CD8-positive, alpha-beta memory T cell (primary cell): ENCODE measurements around the gene ACSBG1. TPM values are rescaled to one million over a fixed set of nuclear protein-coding genes. Genes with fewer than 3 reads are reported as not detected.

Source experiments
- CTCF ChIA-PET: fragments of 350-600 bp; sonication (Branson Sonifier 250); formaldehyde crosslinking; loops from one replicate; lab custom pipeline; 2021; ENCODE audit warnings: antibody characterized with exemption; lab: Charles Lee
- POLR2A ChIA-PET: fragments of 350-600 bp; sonication (Branson Sonifier 250); formaldehyde crosslinking; loops from one replicate; lab custom pipeline; 2021; ENCODE audit warnings: antibody characterized with exemption; lab: Charles Lee
- DNase-seq, 5 donors: peaks; one replicate each; pipeline versions ENCODE4 v3.0.0 to v3.0.0-alpha.2; 2020 to 2022; ENCODE audit warnings: mixed read lengths in 1 of 5
- H3K27ac ChIP-seq: one replicate; pipeline ENCODE4 v1.7.0; 2013; ENCODE audit warnings: low read depth, mild to moderate bottlenecking, low read length, moderate library complexity
- H3K27me3 ChIP-seq: 2 replicates; pipeline ENCODE4 v1.7.0; 2013; ENCODE audit warnings: low read length, mild to moderate bottlenecking; ENCODE audit not compliant: insufficient read depth, poor library complexity, severe bottlenecking
- H3K36me3 ChIP-seq: 2 replicates; pipeline ENCODE4 v1.7.0; 2013; ENCODE audit warnings: mild to moderate bottlenecking, low read length, moderate library complexity; ENCODE audit not compliant: insufficient read depth
- H3K4me1 ChIP-seq: 2 replicates; pipeline ENCODE4 v1.7.0; 2013; ENCODE audit warnings: mild to moderate bottlenecking, low read length, moderate library complexity; ENCODE audit not compliant: insufficient read depth
- H3K4me3 ChIP-seq: 2 replicates; pipeline ENCODE4 v1.7.0; 2013; ENCODE audit warnings: mild to moderate bottlenecking, low read length
- H3K9me3 ChIP-seq: 2 replicates; pipeline ENCODE4 v1.7.0; 2013; ENCODE audit warnings: mild to moderate bottlenecking, low read length
- H3K27ac Mint-ChIP-seq, 8 donors: one replicate each; pipeline ENCODE4 v1.8.0; 2020 to 2021; ENCODE audit warnings: mixed read lengths in 8 of 8, mild to moderate bottlenecking in 6 of 8, inconsistent platforms in 3 of 8, moderate library complexity in 3 of 8
- H3K27me3 Mint-ChIP-seq, 2 donors: one replicate each; pipeline ENCODE4 v1.8.0; 2020 to 2021; ENCODE audit warnings: mixed read lengths in 2 of 2, mild to moderate bottlenecking in 1 of 2, moderate library complexity in 1 of 2
- H3K36me3 Mint-ChIP-seq, 3 donors: one replicate each; pipeline ENCODE4 v1.8.0; 2020 to 2021; ENCODE audit warnings: mixed read lengths in 3 of 3, inconsistent platforms in 1 of 3, mild to moderate bottlenecking in 1 of 3
- H3K4me1 Mint-ChIP-seq, 3 donors: one replicate each; pipeline ENCODE4 v1.8.0; 2020 to 2021; ENCODE audit warnings: mixed read lengths in 3 of 3, inconsistent platforms in 1 of 3, mild to moderate bottlenecking in 1 of 3
- H3K4me3 Mint-ChIP-seq, 7 donors: one replicate each; pipeline ENCODE4 v1.8.0; 2020 to 2021; ENCODE audit warnings: mixed read lengths in 7 of 7, mild to moderate bottlenecking in 6 of 7, moderate library complexity in 4 of 7, inconsistent platforms in 2 of 7
- H3K9me3 Mint-ChIP-seq, 5 donors: one replicate each; pipeline ENCODE4 v1.8.0; 2020 to 2022; ENCODE audit warnings: mixed read lengths in 5 of 5, mild to moderate bottlenecking in 3 of 5, moderate library complexity in 2 of 5, inconsistent platforms in 1 of 5
- polyA plus RNA-seq: library from polyadenylated mRNA; unstranded; fragments of 300-500 nt; fragmentation: Illumina TruSeq; gene quantifications from one replicate; pipeline ENCODE4 v1.2.3, GENCODE V29; 2021
- total RNA-seq, 2 experiments: library from RNA; stranded (reverse); gene quantifications; one replicate each; pipeline ENCODE4 v1.2.3, GENCODE V29; 2021

The ACSBG1 gene
- total and polyA plus RNA-seq, 3 experiments from 2014 or later, result 0.06 TPM; not detected in 2

DNA sequence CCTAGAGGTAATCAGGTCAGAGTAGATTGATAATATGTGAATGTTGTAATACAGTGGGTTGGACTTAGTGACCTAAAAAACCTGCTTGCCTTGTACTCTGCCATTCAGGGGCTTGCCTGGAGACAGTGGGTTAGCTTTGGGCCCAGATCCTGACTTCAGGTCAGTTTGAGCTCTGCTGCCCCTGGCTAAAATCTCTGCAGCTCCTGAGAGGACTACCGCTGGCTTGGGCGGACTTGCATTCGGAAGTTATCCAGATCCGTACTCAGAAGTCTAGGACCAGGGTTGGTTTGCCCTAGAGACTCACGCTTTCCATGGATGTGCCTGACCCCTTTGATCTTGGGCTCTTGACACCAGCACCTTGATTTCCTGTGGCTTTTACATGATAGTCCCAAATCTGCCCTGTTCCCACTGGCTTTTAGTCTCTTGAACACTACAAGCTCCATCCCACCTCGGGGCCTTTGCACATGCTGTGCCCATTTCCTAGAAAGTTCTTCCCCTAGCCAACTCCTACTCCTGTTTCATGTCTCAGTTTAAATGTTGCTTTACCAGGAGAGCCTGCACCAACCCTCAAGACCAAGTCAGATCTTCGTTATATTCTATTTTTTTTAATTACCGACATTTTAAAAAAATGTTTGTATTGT, 5.9 kb downstream of the ACSBG1 start:
- Mint-ChIP-seq H3K4me3 (no peak overlapping the region), H3K36me3 (no peaks in the 10 kb centered on the region), H3K27me3 (peaks cover 0 to 2% of the 10 kb centered on the region in 2 donors), H3K4me1 (peaks cover 8 to 19% (median 16%) of the 10 kb centered on the region in 3 donors), H3K27ac (no peak overlapping the region), H3K9me3 (no peaks in the 10 kb centered on the region)
- Histone ChIP-seq H3K36me3 (no peaks in the 10 kb centered on the region), H3K4me1 (peaks cover 7% of the 10 kb centered on the region), H3K27me3 (no peaks in the 10 kb centered on the region), H3K27ac (no peak overlapping the region), H3K9me3 (no peaks in the 10 kb centered on the region), H3K4me3 (no peak overlapping the region)
- CTCF ChIA-PET, result interaction anchor here (0.8 to 1.9 kb wide), 2 partner anchors 13 to 270 kb away, joined by 3 to 4 read pairs; no protein-coding TSS in a partner anchor
- POLR2A ChIA-PET, result no interaction called here
- no peak for DNase-seq

DNA sequence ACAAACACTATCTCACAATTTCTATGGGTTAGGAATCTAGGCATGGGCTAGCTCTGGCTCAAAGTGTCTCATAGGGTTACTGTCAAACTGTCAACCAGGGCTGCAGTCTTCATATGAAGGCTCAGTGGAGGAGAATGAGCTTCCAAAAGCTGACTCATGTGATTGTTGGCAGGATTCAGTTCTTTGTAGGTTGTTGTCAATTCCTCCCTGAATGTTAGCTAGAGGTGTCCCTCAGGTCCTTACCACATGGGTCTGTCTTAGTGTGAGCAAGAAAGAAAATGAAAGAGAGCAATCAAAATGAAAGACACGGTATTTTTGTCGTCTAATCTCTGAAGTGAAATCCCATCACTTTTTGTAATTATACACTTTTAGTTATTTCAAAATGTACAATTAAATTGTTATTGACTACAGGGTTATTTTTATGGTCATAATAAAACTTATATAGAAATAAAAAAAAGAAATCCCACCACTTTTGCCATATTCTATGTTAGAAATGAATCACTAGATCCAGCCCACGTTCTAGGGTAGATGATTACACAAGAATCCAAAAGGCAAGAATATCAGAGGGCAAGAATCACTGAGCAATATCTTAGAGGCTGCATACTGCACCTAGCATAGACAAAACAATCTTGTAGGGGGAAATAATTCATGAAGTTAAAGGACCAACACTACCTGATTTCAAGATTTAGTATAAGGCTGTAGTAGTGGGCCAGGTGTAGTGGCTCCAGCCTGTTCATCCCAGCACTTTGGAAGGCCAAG, 8.4 kb downstream of the ACSBG1 start:
- ChIA-PET POLR2A (interaction anchor here (0.6 kb wide), 1 partner anchor 9 kb away, joined by 3 read pairs; no protein-coding TSS in a partner anchor), CTCF (interaction anchor here (1.1 to 1.6 kb wide), 3 partner anchors 14 to 95 kb away, joined by 3 read pairs; partner anchors contain the start of gene CIB2)
- no peaks in the 10 kb centered on the region for H3K9me3 ChIP-seq
- Mint-ChIP-seq H3K4me3 (peak overlapping the region in 4 of 7 donors; percentile 21 to 52 (median 36)), H3K27ac (peak overlapping the region in 4 of 8 donors; percentile 38 to 68 (median 50)), H3K4me1 (peaks cover 14 to 27% (median 23%) of the 10 kb centered on the region in 3 donors), H3K36me3 (no peaks in the 10 kb centered on the region), H3K27me3 (no peaks in the 10 kb centered on the region), H3K9me3 (no peaks in the 10 kb centered on the region)
- H3K36me3 ChIP-seq, result no peaks in the 10 kb centered on the region
- peaks cover 9% of the 10 kb centered on the region for H3K4me1 ChIP-seq
- H3K27me3 ChIP-seq, result no peaks in the 10 kb centered on the region
- DNase-seq, result no peak
- H3K4me3 ChIP-seq, result no peak overlapping the region
- no peak overlapping the region for H3K27ac ChIP-seq

DNA sequence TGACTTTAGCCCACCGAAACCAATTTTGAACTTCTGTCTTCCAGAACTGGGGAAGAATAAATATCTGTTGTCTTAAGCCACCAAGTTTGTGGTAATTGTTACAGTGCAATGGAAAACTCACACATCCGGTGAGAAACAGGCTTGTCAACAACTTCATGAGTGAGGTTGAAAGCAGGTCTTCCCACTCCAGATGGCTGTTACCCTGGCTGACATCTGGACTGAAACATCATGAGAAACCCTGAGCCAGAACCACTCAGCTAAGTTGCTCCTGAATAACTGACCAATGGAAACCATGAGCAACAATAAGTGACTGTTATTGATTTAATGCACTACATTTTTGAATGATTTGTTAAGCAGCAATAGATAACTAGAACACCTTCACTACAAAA, 10.3 kb downstream of the ACSBG1 start:
- ChIA-PET CTCF (interaction anchor here (0.8 to 2.2 kb wide), 3 partner anchors 17 to 116 kb away, joined by 3 to 10 read pairs (median 3); no protein-coding TSS in a partner anchor), POLR2A (interaction anchor here (0.6 kb wide), 1 partner anchor 120 kb away, joined by 4 read pairs; no protein-coding TSS in a partner anchor)
- no peak overlapping the region for H3K4me3 ChIP-seq
- no peaks in the 10 kb centered on the region for H3K36me3 ChIP-seq
- H3K36me3 Mint-ChIP-seq, result no peaks in the 10 kb centered on the region
- peak overlapping the region in 7 of 8 donors; percentile 2 to 78 (median 64) for H3K27ac Mint-ChIP-seq
- H3K27me3 ChIP-seq, result no peaks in the 10 kb centered on the region
- H3K9me3 Mint-ChIP-seq, result no peaks in the 10 kb centered on the region
- no peak for DNase-seq
- H3K9me3 ChIP-seq, result no peaks in the 10 kb centered on the region
- H3K27ac ChIP-seq, result no peak overlapping the region
- H3K4me3 Mint-ChIP-seq, result peak overlapping the region in 5 of 7 donors; percentile 0 to 26 (median 7)
- no peaks in the 10 kb centered on the region for H3K27me3 Mint-ChIP-seq
- peaks cover 9% of the 10 kb centered on the region for H3K4me1 ChIP-seq
- H3K4me1 Mint-ChIP-seq, result peaks cover 14 to 27% (median 23%) of the 10 kb centered on the region in 3 donors

DNA sequence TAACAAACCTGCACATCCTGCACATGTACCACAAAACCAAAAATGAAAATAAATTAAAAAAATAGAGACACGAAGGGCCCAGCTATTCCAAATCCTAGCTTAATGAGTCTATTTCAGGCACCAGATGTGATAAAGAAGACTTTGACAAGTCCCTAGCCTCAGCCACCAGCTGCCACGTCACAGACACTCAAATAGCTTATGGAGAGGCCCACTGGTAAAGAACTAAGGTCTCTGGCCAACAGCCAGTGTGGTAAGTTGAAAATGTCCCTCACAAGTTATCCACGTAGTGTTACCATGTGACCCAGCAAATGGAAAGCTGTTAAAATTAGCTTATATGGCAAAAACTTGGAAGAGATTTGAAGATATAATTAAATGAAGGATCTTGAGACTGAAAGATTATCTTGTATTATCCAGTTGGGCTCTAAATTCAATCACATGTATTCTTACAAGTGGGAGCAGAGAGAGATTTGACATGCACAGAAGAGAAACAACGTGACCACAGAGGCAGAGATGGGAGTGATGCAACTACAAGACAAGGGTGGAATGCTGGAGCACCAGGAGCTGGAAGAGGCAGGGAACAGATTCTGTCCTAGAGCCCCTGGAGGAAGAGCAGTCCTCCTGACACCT, 10.9 kb downstream of the ACSBG1 start:
- Mint-ChIP-seq H3K9me3 (no peaks in the 10 kb centered on the region), H3K4me1 (peaks cover 14 to 27% (median 23%) of the 10 kb centered on the region in 3 donors), H3K27me3 (no peaks in the 10 kb centered on the region), H3K4me3 (peak overlapping the region in 5 of 7 donors; percentile 0 to 38 (median 24)), H3K36me3 (no peaks in the 10 kb centered on the region), H3K27ac (peak overlapping the region in 7 of 8 donors; percentile 2 to 78 (median 64))
- no peaks in the 10 kb centered on the region for H3K9me3 ChIP-seq
- peaks cover 9% of the 10 kb centered on the region for H3K4me1 ChIP-seq
- CTCF ChIA-PET, result interaction anchor here (0.8 to 2.2 kb wide), 3 partner anchors 17 to 115 kb away, joined by 3 to 10 read pairs (median 3); no protein-coding TSS in a partner anchor
- POLR2A ChIA-PET, result no interaction called here
- no peak for DNase-seq
- no peak overlapping the region for H3K4me3 ChIP-seq
- no peaks in the 10 kb centered on the region for H3K36me3 ChIP-seq
- no peaks in the 10 kb centered on the region for H3K27me3 ChIP-seq
- H3K27ac ChIP-seq, result no peak overlapping the region

DNA sequence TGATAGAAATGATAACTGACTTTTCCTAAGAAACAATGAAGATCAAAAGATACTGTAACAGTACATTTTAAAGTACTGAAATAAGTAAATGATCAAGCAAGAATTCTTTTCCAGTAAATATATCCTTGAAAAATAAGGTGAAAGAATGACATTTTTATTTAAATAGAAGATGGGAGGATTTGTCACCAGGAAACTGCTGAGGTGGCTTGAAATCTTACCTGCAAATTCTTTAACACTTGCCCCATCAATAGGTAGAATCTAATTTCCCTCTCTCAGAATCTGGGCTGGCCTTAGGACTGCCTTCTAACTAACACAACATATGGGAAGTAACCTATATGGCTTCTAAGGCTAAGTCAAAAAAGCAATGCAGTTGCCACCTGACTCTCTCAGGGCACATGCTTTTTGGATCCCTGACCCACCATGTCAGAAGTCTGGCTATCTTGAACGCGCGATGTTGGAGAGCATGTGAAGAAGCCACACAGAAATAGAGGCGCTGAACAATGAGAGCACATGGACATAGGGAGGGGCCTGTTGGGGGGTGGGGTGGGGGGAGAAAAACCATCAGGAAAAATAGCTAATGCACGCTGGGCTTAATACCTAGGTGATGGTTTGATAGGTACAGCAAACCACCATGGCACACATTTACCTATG, 11.5 kb downstream of the ACSBG1 start:
- peaks cover 14 to 27% (median 23%) of the 10 kb centered on the region in 3 donors for H3K4me1 Mint-ChIP-seq

DNA sequence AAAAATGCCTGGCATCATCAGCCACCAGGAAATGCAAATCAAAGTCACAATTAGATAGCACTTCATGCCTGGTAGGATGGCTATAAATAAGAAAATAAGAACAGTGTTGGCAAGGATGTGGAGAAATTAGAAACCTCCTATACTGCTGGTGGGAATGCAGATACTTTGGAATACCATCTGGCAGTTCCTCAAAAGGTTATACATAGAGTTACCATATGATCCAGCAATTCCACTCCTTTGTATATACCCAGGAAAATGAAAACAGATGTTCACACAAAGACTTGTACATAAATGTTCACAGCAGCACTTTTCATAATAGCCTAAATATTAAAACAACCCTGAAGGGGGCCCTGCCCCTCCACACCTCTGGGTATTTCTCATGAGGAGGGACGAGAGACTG, 13.7 kb downstream of the ACSBG1 start:
- Histone ChIP-seq H3K27ac (no peak overlapping the region), H3K27me3 (no peaks in the 10 kb centered on the region), H3K4me3 (no peak overlapping the region), H3K36me3 (no peaks in the 10 kb centered on the region), H3K4me1 (peaks cover 9% of the 10 kb centered on the region), H3K9me3 (no peaks in the 10 kb centered on the region)
- no peak overlapping the region for H3K27ac Mint-ChIP-seq
- H3K4me1 Mint-ChIP-seq, result peaks cover 13 to 21% (median 17%) of the 10 kb centered on the region in 3 donors
- DNase-seq, result no peak
- H3K36me3 Mint-ChIP-seq, result no peaks in the 10 kb centered on the region
- H3K4me3 Mint-ChIP-seq, result no peak overlapping the region
- H3K9me3 Mint-ChIP-seq, result no peaks in the 10 kb centered on the region
- peaks cover 0 to 1% of the 10 kb centered on the region in 2 donors for H3K27me3 Mint-ChIP-seq
- POLR2A ChIA-PET, result no interaction called here
- CTCF ChIA-PET, result no interaction called here

More for the DNA sequence above, 11.5 kb downstream of the ACSBG1 start:
- H3K9me3 ChIP-seq, result no peaks in the 10 kb centered on the region
- H3K27me3 ChIP-seq, result no peaks in the 10 kb centered on the region
- no peaks in the 10 kb centered on the region for H3K9me3 Mint-ChIP-seq
- no peak for DNase-seq
- CTCF ChIA-PET, result interaction anchor here (1.2 to 2.2 kb wide), 2 partner anchors 18 to 28 kb away, joined by 3 to 10 read pairs; no protein-coding TSS in a partner anchor
- peaks cover 9% of the 10 kb centered on the region for H3K4me1 ChIP-seq
- H3K27ac ChIP-seq, result no peak overlapping the region
- POLR2A ChIA-PET, result no interaction called here
- peak overlapping the region in 1 of 8 donors; percentile 78 for H3K27ac Mint-ChIP-seq
- no peaks in the 10 kb centered on the region for H3K36me3 ChIP-seq
- no peak overlapping the region for H3K4me3 ChIP-seq
- H3K36me3 Mint-ChIP-seq, result no peaks in the 10 kb centered on the region
- H3K27me3 Mint-ChIP-seq, result no peaks in the 10 kb centered on the region
- peak overlapping the region in 2 of 7 donors; percentile 4 to 38 for H3K4me3 Mint-ChIP-seq

DNA sequence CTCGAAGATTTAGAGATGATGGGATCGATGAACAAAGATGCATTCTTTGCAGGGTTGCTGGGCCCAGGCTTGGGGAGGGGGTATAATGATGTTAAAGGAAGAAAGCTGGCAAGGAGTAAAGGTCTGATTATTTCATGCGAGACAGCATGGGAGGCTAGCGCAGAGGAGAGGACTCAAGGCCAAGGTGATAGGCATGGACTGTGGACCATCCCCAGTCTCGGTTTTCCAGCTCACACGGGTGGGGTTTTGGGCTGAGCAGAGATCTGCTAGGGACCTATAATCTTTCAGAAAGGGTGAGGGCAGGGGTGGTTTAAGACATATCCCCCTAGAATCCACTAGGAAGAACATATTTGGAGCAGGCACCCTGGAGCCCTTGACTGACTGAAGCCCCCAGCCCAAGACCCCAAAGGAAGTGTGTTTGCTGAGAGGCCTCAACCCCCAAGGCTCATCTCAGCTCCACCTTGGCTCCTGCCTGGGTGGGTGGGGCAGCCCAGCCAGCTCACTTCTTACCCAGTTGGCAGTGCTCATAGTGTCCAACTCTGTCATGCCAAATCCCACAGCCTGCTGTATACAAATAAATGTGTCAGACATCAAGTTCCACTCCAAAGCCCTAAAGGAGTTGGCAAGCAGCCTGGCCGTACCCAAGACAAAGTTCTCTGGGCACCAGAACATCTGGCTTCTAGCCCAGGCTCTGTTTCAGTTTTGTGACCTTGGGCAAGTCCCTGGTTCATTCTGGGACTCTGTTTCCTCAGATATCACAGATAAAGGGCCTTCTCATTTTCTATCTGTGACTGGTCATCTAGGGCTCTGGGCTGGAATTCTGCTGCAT, 17.9 kb downstream of the ACSBG1 start:
- Histone ChIP-seq H3K27ac (no peak overlapping the region), H3K9me3 (no peaks in the 10 kb centered on the region), H3K4me1 (no peaks in the 10 kb centered on the region), H3K36me3 (no peaks in the 10 kb centered on the region), H3K27me3 (no peaks in the 10 kb centered on the region), H3K4me3 (no peak overlapping the region)
- Mint-ChIP-seq H3K4me1 (no peaks in the 10 kb centered on the region), H3K4me3 (no peak overlapping the region), H3K27ac (peak overlapping the region in 1 of 8 donors; percentile 81), H3K9me3 (no peaks in the 10 kb centered on the region), H3K36me3 (no peaks in the 10 kb centered on the region), H3K27me3 (peaks cover 11 to 15% of the 10 kb centered on the region in 2 donors)
- no peak for DNase-seq
- ChIA-PET CTCF (interaction anchor here (1.5 kb wide), 1 partner anchor 12 kb away, joined by 4 read pairs; no protein-coding TSS in a partner anchor), POLR2A (no interaction called here)
